Activated CD4-positive, alpha-beta memory T cell treated with anti-CD3 and anti-CD28 coated beads, Interleukin-2, amount 10 ng/mL, durations not matched to agents 7 days and 5 days (primary cell): Measurements from ENCODE around the gene SRCAP. TPM values are rescaled to one million over a fixed set of nuclear protein-coding genes. Genes with fewer than 3 reads are reported as not detected.

Experiments
- CTCF ChIA-PET: fragments of 350-600 bp; sonication (Branson Sonifier 250); formaldehyde crosslinking; loops from one replicate; lab custom pipeline; 2021; ENCODE audit warnings: antibody characterized with exemption, inconsistent platforms; lab: Charles Lee
- POLR2A ChIA-PET: fragments of 350-600 bp; sonication (Branson Sonifier 250); formaldehyde crosslinking; loops from one replicate; lab custom pipeline; 2021; ENCODE audit warnings: antibody characterized with exemption; lab: Charles Lee
- DNase-seq: peaks from one replicate; pipeline ENCODE4 v3.0.0-alpha.2; 2020
- H3K27ac Mint-ChIP-seq: one replicate; pipeline ENCODE4 v1.8.0; 2021; ENCODE audit warnings: mild to moderate bottlenecking, mixed read lengths
- H3K27me3 Mint-ChIP-seq: one replicate; pipeline ENCODE4 v1.8.0; 2021; ENCODE audit warnings: mixed read lengths
- H3K36me3 Mint-ChIP-seq: one replicate; pipeline ENCODE4 v1.8.0; 2021; ENCODE audit warnings: low read depth, mixed read lengths
- H3K4me1 Mint-ChIP-seq: one replicate; pipeline ENCODE4 v1.8.0; 2021; ENCODE audit warnings: mixed read lengths
- H3K4me3 Mint-ChIP-seq: one replicate; pipeline ENCODE4 v1.8.0; 2021; ENCODE audit warnings: mild to moderate bottlenecking, mixed read lengths
- H3K9me3 Mint-ChIP-seq: one replicate; pipeline ENCODE4 v1.8.0; 2021; ENCODE audit warnings: mixed read lengths
- total RNA-seq, 2 experiments: library from RNA; stranded (reverse); gene quantifications; one replicate each; pipeline ENCODE4 v1.2.3, GENCODE V29; 2021

Gene SRCAP
- total RNA-seq, 2 experiments from 2014 or later: 63.2 to 65.0 TPM

- POLR2A ChIA-PET: interaction anchor here (1.6 kb wide), 1 partner anchor 16 kb away, joined by 5 read pairs; the partner anchor contains the start of gene PRR14
- Mint-ChIP-seq H3K27me3 (no peaks in the 10 kb centered on the region), H3K36me3 (peaks cover 69% of the 10 kb centered on the region), H3K4me1 (peaks cover 24% of the 10 kb centered on the region), H3K4me3 (no peak overlapping the region), H3K27ac (no peak overlapping the region), H3K9me3 (no peaks in the 10 kb centered on the region)
- CTCF ChIA-PET: interaction anchor here (0.5 kb wide), 1 partner anchor 191 kb away, joined by 3 read pairs; no protein-coding TSS in a partner anchor
- DNase-seq: no peak
These were observed 32.3 kb upstream of the SRCAP start for GRCh38 chr16:30666681-30667080.

DNA sequence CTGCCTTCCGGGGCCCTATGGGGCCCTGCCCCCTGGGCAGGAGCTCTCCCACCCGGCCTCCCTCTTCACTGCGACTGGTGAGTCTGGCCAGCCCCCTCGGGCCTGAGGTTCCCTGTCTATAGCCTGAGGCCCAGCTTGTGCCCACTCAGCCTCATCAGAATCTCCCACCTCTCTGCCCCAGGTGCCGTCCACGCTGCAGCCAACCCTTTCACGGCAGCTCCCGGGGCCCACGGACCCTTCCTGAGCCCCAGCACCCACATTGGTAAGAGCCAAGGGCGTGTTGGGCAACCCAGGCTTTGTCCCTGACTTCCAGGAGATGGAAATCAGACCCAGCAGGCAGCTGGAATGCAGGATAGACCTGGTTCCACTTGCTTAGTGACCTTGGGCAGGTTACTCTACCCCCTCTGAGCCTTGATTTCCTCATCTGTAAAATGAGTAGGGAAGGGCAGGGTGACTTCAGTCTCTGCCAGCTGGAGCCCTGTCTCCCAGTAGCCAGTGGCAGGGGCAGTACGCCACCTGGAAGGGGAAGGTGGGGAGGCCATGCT is 31.5 kb upstream of the SRCAP start:
- POLR2A ChIA-PET: no interaction called here

GRCh38 chr16:30668393-30668792 is 30.6 kb upstream of the SRCAP start:
- ChIA-PET CTCF (no interaction called here), POLR2A (interaction anchor here (1.1 kb wide), 1 partner anchor 8 kb away, joined by 3 read pairs; no protein-coding TSS in a partner anchor)
- H3K27me3 Mint-ChIP-seq: no peaks in the 10 kb centered on the region
- peaks cover 8% of the 10 kb centered on the region for H3K4me1 Mint-ChIP-seq
- no peaks in the 10 kb centered on the region for H3K9me3 Mint-ChIP-seq
- peaks cover 56% of the 10 kb centered on the region for H3K36me3 Mint-ChIP-seq
- DNase-seq: no peak
- no peak overlapping the region for H3K27ac Mint-ChIP-seq
- no peak overlapping the region for H3K4me3 Mint-ChIP-seq

More for the DNA sequence above, 31.5 kb upstream of the SRCAP start:
- Mint-ChIP-seq H3K4me3 (no peak overlapping the region), H3K36me3 (peaks cover 65% of the 10 kb centered on the region), H3K9me3 (no peaks in the 10 kb centered on the region), H3K27me3 (no peaks in the 10 kb centered on the region), H3K4me1 (peaks cover 17% of the 10 kb centered on the region), H3K27ac (no peak overlapping the region)
- CTCF ChIA-PET: interaction anchor here (0.5 kb wide), 1 partner anchor 190 kb away, joined by 3 read pairs; no protein-coding TSS in a partner anchor
- no peak for DNase-seq

GRCh38 chr16:30669026-30669902 is 29.7 kb upstream of the SRCAP start:
- no peak for DNase-seq
- H3K27ac Mint-ChIP-seq: no peak overlapping the region
- H3K4me3 Mint-ChIP-seq: no peak overlapping the region
- no peaks in the 10 kb centered on the region for H3K9me3 Mint-ChIP-seq
- H3K4me1 Mint-ChIP-seq: peaks cover 3% of the 10 kb centered on the region
- CTCF ChIA-PET: no interaction called here
- POLR2A ChIA-PET: interaction anchor here (1.1 kb wide), 2 partner anchors 9 to 10 kb away, joined by 3 to 5 read pairs; no protein-coding TSS in a partner anchor
- H3K27me3 Mint-ChIP-seq: no peaks in the 10 kb centered on the region
- peaks cover 49% of the 10 kb centered on the region for H3K36me3 Mint-ChIP-seq

GRCh38 chr16:30669903-30670824 is 28.8 kb upstream of the SRCAP start:
- peaks cover 45% of the 10 kb centered on the region for H3K36me3 Mint-ChIP-seq
- H3K9me3 Mint-ChIP-seq: no peaks in the 10 kb centered on the region
- POLR2A ChIA-PET: interaction anchor here (1.1 kb wide), 1 partner anchor 11 kb away, joined by 5 read pairs; no protein-coding TSS in a partner anchor
- CTCF ChIA-PET: interaction anchor here (0.5 kb wide), 1 partner anchor 24 kb away, joined by 3 read pairs; no protein-coding TSS in a partner anchor
- no peak overlapping the region for H3K27ac Mint-ChIP-seq
- no peak overlapping the region for H3K4me3 Mint-ChIP-seq
- DNase-seq: no peak
- no peaks in the 10 kb centered on the region for H3K27me3 Mint-ChIP-seq
- H3K4me1 Mint-ChIP-seq: peaks cover 1% of the 10 kb centered on the region

DNA sequence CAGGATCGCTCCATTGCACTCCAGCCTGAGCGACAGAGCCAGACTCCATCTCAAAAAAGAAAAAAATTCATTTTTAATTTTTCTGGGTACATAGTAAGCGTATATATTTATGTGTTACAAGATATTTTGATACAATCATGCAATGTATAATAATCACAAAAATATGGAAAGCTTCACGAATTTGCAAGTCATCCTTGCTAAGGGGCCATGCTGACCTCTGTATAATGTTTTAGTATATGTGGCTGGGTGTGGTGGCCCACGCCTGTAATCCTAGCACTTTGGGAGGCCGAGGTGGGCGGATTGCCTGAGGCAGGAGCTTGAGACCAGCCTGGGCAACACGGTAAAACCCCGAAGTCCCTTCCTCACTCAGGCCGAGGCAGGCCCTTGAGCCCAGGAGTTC is 23.8 kb upstream of the SRCAP start:
- Mint-ChIP-seq H3K27me3 (no peaks in the 10 kb centered on the region), H3K4me1 (no peaks in the 10 kb centered on the region), H3K36me3 (peaks cover 9% of the 10 kb centered on the region), H3K4me3 (no peak overlapping the region), H3K9me3 (no peaks in the 10 kb centered on the region), H3K27ac (no peak overlapping the region)
- CTCF ChIA-PET: interaction anchor here (0.9 kb wide), 1 partner anchor 19 kb away, joined by 3 read pairs; no protein-coding TSS in a partner anchor
- POLR2A ChIA-PET: interaction anchor here (1.1 kb wide), 1 partner anchor 10 kb away, joined by 3 read pairs; no protein-coding TSS in a partner anchor
- no peak for DNase-seq

GRCh38 chr16:30677931-30678585 is 20.9 kb upstream of the SRCAP start:
- CTCF ChIA-PET: interaction anchor here (0.7 to 0.9 kb wide), 2 partner anchors 19 to 49 kb away, joined by 3 read pairs; no protein-coding TSS in a partner anchor
- Mint-ChIP-seq H3K9me3 (no peaks in the 10 kb centered on the region), H3K27me3 (no peaks in the 10 kb centered on the region), H3K4me1 (no peaks in the 10 kb centered on the region), H3K4me3 (no peak overlapping the region), H3K36me3 (no peaks in the 10 kb centered on the region), H3K27ac (no peak overlapping the region)
- POLR2A ChIA-PET: interaction anchor here (1.1 to 1.6 kb wide), 2 partner anchors 17 to 19 kb away, joined by 5 to 7 read pairs; partner anchors contain the start of gene FBRS
- DNase-seq: no peak

- ChIA-PET CTCF (no interaction called here), POLR2A (interaction anchor here (1.1 to 1.6 kb wide), 2 partner anchors 17 to 20 kb away, joined by 5 to 7 read pairs; partner anchors contain the start of gene FBRS)
- Mint-ChIP-seq H3K4me3 (no peak overlapping the region), H3K27me3 (no peaks in the 10 kb centered on the region), H3K9me3 (no peaks in the 10 kb centered on the region), H3K27ac (no peak overlapping the region), H3K4me1 (no peaks in the 10 kb centered on the region), H3K36me3 (no peaks in the 10 kb centered on the region)
- DNase-seq: no peak
These were observed 20.4 kb upstream of the SRCAP start for GRCh38 chr16:30678586-30678970.

- Mint-ChIP-seq H3K4me3 (no peak overlapping the region), H3K9me3 (no peaks in the 10 kb centered on the region), H3K27ac (no peak overlapping the region), H3K36me3 (no peaks in the 10 kb centered on the region), H3K4me1 (no peaks in the 10 kb centered on the region), H3K27me3 (no peaks in the 10 kb centered on the region)
- DNase-seq: no peak
- POLR2A ChIA-PET: interaction anchor here (1.0 kb wide), 1 partner anchor 11 kb away, joined by 3 read pairs; no protein-coding TSS in a partner anchor
- CTCF ChIA-PET: no interaction called here
These were observed 18.6 kb upstream of the SRCAP start for GRCh38 chr16:30680326-30680725.

GRCh38 chr16:30688701-30689100 is 10.3 kb upstream of the SRCAP start:
- peaks cover 7% of the 10 kb centered on the region for H3K4me1 Mint-ChIP-seq
- no peaks in the 10 kb centered on the region for H3K9me3 Mint-ChIP-seq
- POLR2A ChIA-PET: no interaction called here
- DNase-seq: no peak
- no peaks in the 10 kb centered on the region for H3K27me3 Mint-ChIP-seq
- no peak overlapping the region for H3K4me3 Mint-ChIP-seq
- CTCF ChIA-PET: no interaction called here
- no peak overlapping the region for H3K27ac Mint-ChIP-seq
- no peaks in the 10 kb centered on the region for H3K36me3 Mint-ChIP-seq

DNA sequence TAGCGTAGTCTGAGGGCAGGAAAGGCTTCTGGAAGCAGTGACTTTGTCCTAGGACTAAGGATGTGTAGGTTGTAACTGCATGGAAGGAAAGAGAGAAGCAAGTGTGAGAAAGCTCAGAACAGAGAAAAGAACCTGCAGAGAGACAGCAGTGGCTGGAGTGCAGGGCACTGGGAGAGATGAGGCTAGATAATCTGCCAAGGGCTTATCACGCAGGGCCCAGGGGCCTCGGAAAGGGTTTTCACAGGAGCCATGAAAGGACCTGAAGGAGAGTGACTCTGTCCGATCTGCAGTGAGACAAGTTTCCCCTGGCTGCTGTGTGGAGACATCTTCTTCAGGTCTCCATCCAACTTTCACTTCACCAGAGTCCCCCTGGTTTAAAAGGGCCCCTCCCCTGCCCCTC is 7.1 kb upstream of the SRCAP start:
- ChIA-PET CTCF (interaction anchor here (0.6 to 6.1 kb wide), 3 partner anchors 32 to 1246 kb away, joined by 3 to 67 read pairs (median 3); partner anchors contain the start of genes DCTPP1 and FBRS), POLR2A (no interaction called here)
- H3K9me3 Mint-ChIP-seq: no peaks in the 10 kb centered on the region
- no peaks in the 10 kb centered on the region for H3K36me3 Mint-ChIP-seq
- no peak for DNase-seq
- peaks cover 20% of the 10 kb centered on the region for H3K4me1 Mint-ChIP-seq
- H3K4me3 Mint-ChIP-seq: no peak overlapping the region
- no peaks in the 10 kb centered on the region for H3K27me3 Mint-ChIP-seq
- no peak overlapping the region for H3K27ac Mint-ChIP-seq
